ENCODE results near the gene POLR3A. TPM values are rescaled to one million over a fixed set of nuclear protein-coding genes. Genes with fewer than 3 reads are reported as not detected.
"Not testable (repeated sequence)": the region's sequence is repeated elsewhere in the genome, so short reads cannot be mapped to it uniquely, and the experiment has no call there.

POLR3A gene
- total RNA-seq, 2 experiments from 2014 or later, result 25.2 to 26.7 TPM

DNA sequence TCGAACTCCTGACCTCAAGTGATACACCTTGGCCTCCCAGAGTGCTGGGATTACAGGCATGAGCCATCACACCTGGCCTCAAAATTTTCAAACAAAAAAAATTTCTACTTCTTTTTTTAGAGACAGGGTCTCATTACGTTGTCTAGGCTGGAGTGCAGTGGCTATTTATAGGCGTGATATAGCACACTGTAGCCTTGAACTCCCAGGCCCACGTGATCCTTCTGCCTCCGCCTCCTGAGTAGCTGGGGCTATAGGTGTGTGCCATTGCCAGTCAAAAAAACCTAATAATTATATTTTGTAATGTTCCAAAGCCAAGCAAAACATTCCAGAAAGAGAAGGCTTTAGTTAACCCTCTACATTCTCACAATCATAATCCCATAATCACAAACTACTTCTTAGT is 13.8 kb downstream of the POLR3A start:
- no peak for DNase-seq
- Mint-ChIP-seq H3K27me3 (no peaks in the 10 kb centered on the region), H3K27ac (no peak overlapping the region), H3K4me1 (no peaks in the 10 kb centered on the region), H3K4me3 (no peak overlapping the region), H3K36me3 (peaks cover 9% of the 10 kb centered on the region), H3K9me3 (no peaks in the 10 kb centered on the region)

DNA sequence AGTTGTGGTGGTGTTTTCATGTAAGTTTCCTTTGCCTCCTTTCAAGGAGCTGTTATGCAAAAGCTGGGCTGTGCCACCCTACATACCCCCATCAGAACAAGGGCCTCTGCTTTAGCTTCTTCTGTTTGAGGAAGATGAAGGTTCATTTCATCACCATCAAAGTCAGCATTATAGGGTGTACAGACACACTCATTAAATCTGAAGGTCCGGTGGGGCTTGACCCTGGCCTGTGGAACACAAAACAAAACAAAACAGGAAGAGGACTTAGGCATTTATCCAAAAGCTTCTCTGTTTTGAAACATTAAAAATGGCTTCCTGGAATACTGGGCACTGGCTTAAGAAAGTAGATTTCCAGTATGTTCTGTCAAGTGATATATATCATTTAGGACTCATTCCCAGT is 15.8 kb downstream of the POLR3A start:
- peaks cover 15% of the 10 kb centered on the region for H3K36me3 Mint-ChIP-seq
- no peak for DNase-seq
- no peak overlapping the region for H3K4me3 Mint-ChIP-seq

DNA sequence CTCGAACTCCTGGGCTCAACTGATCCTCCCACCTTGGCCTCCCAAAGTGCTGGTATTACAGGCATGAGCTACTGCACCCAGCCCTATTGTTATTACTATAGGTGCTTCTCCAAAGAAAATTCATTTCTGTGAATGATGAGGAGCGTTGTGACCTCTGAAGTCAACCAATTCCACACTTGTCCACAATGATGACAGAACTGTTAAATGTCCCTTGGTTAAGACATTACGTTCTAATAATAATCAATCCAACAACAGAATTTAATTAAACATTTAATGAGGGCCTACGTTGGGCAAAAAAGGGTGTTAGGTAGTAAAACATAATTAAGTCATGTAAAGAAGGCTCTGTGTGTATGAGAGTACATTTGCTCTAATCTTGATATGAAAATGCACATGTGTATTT is 18.2 kb downstream of the POLR3A start:
- Mint-ChIP-seq H3K27ac (no peak overlapping the region), H3K36me3 (peaks cover 22% of the 10 kb centered on the region), H3K4me3 (no peak overlapping the region)

More for the DNA sequence above, 15.8 kb downstream of the POLR3A start:
- H3K27ac Mint-ChIP-seq, result no peak overlapping the region
- no peaks in the 10 kb centered on the region for H3K4me1 Mint-ChIP-seq
- no peaks in the 10 kb centered on the region for H3K9me3 Mint-ChIP-seq
- H3K27me3 Mint-ChIP-seq, result no peaks in the 10 kb centered on the region

DNA sequence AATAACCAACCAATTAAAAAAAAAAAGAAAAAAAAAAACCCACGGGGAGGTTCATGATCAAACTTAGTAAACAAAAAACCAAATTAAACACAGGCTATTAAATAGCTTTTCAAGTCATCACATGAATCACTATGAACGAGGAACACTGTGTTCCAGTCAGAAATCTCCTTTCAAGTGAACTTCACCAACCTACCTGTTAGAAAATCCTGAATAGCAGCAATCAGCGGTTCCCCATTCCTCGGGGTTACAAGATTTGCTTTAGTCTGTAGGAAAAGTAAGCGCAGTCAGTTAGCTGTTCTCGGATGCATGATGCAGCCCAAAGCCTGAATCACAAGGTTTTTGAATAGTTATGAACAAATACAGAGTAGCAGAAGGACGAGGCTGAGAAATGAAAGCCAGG is 19.0 kb downstream of the POLR3A start:
- H3K27me3 Mint-ChIP-seq, result no peaks in the 10 kb centered on the region
- DNase-seq, result no peak
- no peaks in the 10 kb centered on the region for H3K4me1 Mint-ChIP-seq
- no peaks in the 10 kb centered on the region for H3K9me3 Mint-ChIP-seq
- peaks cover 22% of the 10 kb centered on the region for H3K36me3 Mint-ChIP-seq
- no peak overlapping the region for H3K27ac Mint-ChIP-seq
- H3K4me3 Mint-ChIP-seq, result no peak overlapping the region

More for the DNA sequence above, 18.2 kb downstream of the POLR3A start:
- Mint-ChIP-seq H3K27me3 (no peaks in the 10 kb centered on the region), H3K9me3 (no peaks in the 10 kb centered on the region), H3K4me1 (no peaks in the 10 kb centered on the region)
- DNase-seq, result no peak

DNA sequence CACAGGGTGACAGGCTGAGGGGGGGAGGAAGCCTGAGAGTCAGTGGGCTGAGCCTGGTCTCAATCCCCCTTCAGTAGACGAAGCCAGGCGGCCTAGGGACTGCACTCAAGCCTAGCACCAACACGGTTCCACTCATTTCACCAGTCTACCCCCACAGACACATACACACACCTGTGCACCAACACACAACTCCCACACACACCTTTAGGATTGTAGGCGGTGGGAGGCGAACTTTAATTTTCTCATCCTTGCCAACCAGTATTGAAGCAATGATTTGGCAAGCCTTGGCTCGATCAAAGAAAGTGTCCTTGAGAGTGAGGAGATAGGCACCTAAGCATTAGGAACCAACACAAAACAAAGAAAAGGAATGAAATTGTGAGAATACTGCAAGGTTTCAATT is 19.7 kb downstream of the POLR3A start:
- Mint-ChIP-seq H3K4me3 (no peak overlapping the region), H3K27ac (no peak overlapping the region), H3K27me3 (no peaks in the 10 kb centered on the region), H3K4me1 (no peaks in the 10 kb centered on the region), H3K9me3 (no peaks in the 10 kb centered on the region), H3K36me3 (peaks cover 23% of the 10 kb centered on the region)
- DNase-seq, result no peak

DNA sequence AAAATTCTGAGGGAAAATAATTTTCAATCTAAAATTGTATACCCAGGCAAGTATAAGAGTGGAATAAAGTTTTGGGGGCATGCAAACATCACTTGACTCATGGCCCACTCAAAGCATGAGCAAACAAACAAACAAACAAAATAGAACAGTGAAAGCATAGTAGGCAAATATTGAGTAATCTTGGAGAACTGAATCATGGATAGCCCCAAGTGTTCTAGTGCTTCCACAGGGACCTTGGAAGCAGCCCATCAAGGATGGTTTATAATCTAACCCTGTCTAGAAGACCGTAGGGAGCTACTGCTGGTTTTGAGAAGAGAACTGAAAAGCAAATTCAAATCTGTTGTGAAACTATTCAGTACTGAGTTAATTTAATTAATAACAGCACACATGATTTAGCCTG is 22.1 kb downstream of the POLR3A start:
- Mint-ChIP-seq H3K36me3 (peaks cover 29% of the 10 kb centered on the region), H3K27me3 (no peaks in the 10 kb centered on the region), H3K4me3 (no peak overlapping the region)

DNA sequence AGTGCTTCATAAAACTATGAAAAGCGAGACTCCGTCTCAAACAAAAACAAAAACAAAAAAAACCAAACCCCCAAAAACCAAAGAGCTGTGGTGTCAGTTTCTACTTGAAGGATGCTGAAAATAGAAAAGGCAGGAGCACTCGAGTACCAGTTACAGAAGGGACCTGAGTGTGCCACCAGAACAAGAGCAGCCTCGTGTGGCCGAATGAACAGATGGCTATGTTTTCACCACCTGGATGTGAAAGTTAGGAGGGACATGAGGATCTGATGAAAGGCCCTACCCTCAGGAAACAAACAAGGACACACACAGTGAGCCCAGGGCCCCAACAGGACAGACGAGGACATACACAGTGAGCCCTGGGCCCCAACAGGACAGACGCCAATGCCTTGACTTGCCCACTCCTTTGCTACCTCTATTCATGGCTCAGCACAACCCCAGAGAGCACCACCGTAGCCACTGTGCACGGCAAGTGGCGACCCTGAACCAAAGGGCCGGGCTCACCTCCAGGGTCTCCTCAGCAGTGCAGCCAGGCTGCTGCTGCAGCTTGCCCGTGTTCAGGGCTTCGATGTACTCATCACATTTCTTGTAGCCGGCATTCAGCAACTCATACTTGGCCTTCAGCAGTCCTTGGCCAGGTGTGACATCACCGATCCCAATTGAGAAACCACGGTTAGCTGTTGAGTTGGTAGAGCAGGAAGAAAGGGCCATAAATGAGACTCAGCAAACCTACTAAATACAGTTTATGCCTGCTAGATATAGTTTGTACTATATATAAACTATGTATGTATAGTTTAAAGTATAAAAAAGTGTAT is 24.9 kb downstream of the POLR3A start:
- H3K27ac Mint-ChIP-seq, result no peak overlapping the region

More for the DNA sequence above, 22.1 kb downstream of the POLR3A start:
- no peaks in the 10 kb centered on the region for H3K4me1 Mint-ChIP-seq
- DNase-seq, result no peak
- no peak overlapping the region for H3K27ac Mint-ChIP-seq
- no peaks in the 10 kb centered on the region for H3K9me3 Mint-ChIP-seq

DNA sequence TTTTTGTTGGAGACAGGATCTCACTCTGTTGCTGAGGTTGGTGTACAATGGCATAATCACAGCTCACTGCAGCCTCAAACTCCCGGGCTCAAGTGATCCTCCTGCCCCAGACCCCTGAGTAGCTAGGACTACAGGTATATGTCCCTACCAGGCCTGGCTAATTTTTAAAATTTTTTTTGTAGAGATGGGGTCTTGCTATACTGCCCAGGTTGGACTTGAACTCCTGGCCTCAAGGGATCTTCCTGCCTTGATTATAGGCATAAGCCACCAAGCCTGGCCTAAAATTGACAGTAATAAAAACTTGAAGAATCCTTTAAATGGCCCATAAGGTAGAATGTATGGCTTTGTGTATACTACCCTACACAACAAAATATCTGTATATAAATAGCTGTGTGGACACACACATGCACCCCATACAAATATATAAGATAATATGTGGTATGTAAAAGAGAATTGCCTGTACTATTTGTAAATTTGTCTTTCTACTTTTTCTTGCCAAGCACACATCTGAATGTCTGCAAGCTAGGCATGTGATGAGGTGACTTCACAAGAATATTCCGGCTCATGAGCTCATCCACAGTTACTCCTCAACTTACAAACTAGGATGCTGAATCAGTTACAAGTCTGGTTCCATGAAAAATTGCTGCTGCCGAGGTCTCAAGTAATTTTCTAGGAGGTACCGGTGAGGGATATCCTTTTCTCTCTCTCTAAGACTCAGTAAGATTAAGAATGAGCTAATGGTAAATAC is 26.6 kb downstream of the POLR3A start:
- H3K27me3 Mint-ChIP-seq, result no peaks in the 10 kb centered on the region
- H3K4me1 Mint-ChIP-seq, result no peaks in the 10 kb centered on the region
- H3K9me3 Mint-ChIP-seq, result no peaks in the 10 kb centered on the region
- DNase-seq, result no peak
- H3K36me3 Mint-ChIP-seq, result peaks cover 49% of the 10 kb centered on the region
- H3K27ac Mint-ChIP-seq, result no peak overlapping the region
- H3K4me3 Mint-ChIP-seq, result no peak overlapping the region

More for the DNA sequence above, 24.9 kb downstream of the POLR3A start:
- Mint-ChIP-seq H3K27me3 (no peaks in the 10 kb centered on the region), H3K4me3 (no peak overlapping the region), H3K36me3 (peaks cover 44% of the 10 kb centered on the region), H3K9me3 (no peaks in the 10 kb centered on the region), H3K4me1 (no peaks in the 10 kb centered on the region)
- DNase-seq, result no peak

DNA sequence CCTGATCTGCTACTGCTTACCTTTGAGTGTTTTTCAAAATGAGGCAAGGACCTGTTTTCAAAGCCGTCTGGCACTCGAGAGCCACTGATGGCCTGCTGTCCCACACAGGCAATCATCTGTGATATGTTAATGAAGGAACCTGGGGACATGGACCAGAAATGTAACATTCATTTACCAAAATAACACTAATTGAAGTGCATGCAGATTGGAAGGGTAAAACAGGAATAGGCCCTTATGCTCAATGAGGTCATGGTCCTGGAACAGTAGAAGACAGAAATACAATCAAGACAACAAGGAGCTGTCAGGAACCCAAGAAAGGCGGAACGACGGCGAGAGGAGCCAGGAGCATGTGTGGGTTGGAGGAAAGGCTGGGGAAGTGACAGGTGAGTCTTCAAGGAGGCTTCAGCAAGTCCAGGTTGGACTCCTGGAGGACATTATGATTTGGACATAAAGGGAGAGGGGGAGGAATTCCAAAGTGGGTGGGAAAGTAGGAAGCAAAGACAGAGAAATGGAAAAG is 28.3 kb downstream of the POLR3A start:
- H3K9me3 Mint-ChIP-seq, result no peaks in the 10 kb centered on the region
- no peak for DNase-seq
- no peaks in the 10 kb centered on the region for H3K27me3 Mint-ChIP-seq
- H3K36me3 Mint-ChIP-seq, result peaks cover 51% of the 10 kb centered on the region
- no peaks in the 10 kb centered on the region for H3K4me1 Mint-ChIP-seq
- H3K4me3 Mint-ChIP-seq, result no peak overlapping the region
- no peak overlapping the region for H3K27ac Mint-ChIP-seq

DNA sequence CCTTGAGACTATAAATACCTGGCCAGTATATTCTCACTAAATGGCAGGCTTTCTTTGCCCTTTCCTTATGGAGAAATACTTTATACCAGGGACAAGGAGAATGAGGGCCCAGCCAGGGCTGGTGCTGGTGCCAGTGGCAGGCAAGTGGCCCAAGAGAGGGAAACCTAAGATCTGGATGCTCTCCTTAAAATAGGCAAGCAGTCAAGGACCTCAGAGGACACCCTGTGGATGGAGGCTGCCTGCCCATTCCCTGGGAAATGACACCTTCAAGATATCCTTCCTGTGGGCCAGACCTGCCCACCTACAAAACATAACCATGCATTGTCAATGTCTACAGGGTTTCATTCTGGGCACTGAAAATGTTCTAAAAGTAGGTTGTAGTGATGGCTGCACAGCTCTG is 29.1 kb downstream of the POLR3A start:
- Mint-ChIP-seq H3K9me3 (no peaks in the 10 kb centered on the region), H3K27me3 (no peaks in the 10 kb centered on the region), H3K4me3 (no peak overlapping the region), H3K36me3 (peaks cover 54% of the 10 kb centered on the region), H3K27ac (no peak overlapping the region), H3K4me1 (no peaks in the 10 kb centered on the region)
- DNase-seq, result no peak

DNA sequence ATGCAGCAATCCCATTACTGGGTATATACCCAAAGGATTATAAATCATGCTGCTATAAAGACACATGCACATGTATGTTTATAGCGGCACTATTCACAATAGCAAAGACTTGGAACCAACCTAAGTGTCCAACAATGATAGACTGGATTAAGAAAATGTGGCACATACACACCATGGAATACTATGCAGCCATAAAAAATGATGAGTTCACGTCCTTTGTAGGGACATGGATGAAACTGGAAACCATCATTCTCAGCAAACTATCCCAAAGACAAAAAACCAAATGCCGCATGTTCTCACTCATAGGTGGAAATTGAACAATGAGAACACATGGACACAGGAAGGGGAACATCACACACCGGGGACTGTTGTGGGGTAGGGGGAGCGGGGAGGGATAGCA is 30.5 kb downstream of the POLR3A start:
- not testable (repeated sequence) for DNase-seq, H3K4me3 Mint-ChIP-seq, H3K9me3 Mint-ChIP-seq

DNA sequence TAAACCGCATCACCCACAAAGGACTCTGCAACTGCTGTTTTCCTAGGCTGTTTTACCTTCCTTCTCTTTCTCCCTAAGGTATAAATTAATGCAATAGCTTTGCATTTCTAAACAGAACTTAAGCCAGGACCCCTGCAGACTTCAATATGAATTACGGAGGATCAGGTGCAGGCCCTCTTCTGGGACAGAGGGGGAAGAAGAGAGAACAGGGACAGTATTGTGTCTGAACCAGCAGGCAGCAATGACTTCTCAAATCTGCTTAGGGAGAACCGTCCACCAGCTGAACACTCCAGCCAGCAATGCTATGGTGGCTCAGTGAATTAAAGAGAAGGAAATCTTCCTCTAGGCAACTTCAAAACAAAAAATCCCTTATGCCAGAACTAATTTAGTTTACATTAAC is 35.7 kb downstream of the POLR3A start:
- H3K4me3 Mint-ChIP-seq, result no peak overlapping the region
- H3K27me3 Mint-ChIP-seq, result no peaks in the 10 kb centered on the region
- H3K27ac Mint-ChIP-seq, result no peak overlapping the region
- no peak for DNase-seq
- no peaks in the 10 kb centered on the region for H3K9me3 Mint-ChIP-seq
- H3K4me1 Mint-ChIP-seq, result no peaks in the 10 kb centered on the region
- peaks cover 27% of the 10 kb centered on the region for H3K36me3 Mint-ChIP-seq

More for the DNA sequence above, 30.5 kb downstream of the POLR3A start:
- H3K36me3 Mint-ChIP-seq, result peaks cover 52% of the 10 kb centered on the region
- not testable (repeated sequence) for H3K4me1 Mint-ChIP-seq, H3K27me3 Mint-ChIP-seq, H3K27ac Mint-ChIP-seq

DNA sequence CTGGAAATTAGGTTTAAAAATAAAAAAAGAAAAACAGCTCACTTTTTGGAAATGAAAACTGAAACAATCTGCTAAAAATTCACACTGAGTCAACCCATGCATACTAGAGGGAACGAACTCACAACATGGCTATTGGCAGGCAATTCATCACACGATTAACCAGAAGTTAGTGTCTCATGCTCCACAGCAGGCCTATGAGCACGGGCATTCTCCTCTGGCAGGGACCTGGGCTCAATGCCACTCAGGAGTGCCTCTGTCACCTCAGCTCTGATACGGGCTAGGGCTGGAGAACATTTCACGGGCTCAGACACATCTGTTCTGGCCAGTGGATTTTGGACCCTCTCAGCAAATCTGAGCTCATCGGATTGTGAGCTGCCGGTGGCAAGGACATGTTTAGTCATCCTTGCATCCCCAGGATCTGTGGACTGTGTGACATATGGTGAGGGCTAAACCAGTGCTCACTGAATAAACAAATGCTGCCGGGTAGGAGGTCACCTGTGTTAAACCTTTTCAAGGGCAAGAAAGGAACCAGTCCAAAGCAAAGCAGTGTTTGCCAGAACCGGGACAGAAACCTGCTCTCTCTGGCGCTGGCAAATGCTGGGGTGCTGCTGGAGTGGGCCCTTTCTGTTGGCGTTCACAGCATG is 40.1 kb downstream of the POLR3A start:
- H3K36me3 Mint-ChIP-seq, result peaks cover 7% of the 10 kb centered on the region
- no peaks in the 10 kb centered on the region for H3K9me3 Mint-ChIP-seq
- H3K4me3 Mint-ChIP-seq, result no peak overlapping the region
- no peaks in the 10 kb centered on the region for H3K4me1 Mint-ChIP-seq
- DNase-seq, result no peak
- no peak overlapping the region for H3K27ac Mint-ChIP-seq
- no peaks in the 10 kb centered on the region for H3K27me3 Mint-ChIP-seq

DNA sequence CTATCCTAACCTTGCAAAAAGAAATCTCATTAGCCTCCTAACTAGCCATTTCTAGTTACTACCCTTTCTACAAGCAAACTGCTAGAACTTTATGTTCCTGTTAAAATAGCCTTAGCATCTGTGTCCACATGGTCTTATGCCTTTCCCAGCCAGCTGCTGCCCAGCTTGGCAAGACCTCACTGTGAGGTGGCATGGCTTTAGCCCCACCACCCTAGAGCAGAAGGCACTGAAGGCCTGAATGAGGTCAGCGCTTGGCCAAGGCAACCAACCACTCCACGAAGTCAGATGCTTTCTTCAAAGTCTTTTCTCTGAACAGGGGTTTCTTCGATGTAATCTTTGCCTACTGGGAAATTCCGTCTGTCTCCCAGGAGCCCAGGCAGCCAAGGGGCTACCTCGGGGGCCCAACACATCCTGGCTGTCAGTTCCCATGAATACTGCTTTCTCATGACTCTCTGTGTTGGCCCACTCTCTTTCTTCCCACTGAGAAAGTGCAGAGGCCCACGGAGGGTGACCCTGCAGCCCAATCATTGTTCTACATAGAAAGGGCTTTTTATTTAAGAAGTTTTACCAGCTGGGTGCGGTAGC is 41.6 kb downstream of the POLR3A start:
- DNase-seq, result no peak
- Mint-ChIP-seq H3K9me3 (no peaks in the 10 kb centered on the region), H3K4me3 (no peak overlapping the region), H3K36me3 (peaks cover 3% of the 10 kb centered on the region), H3K27ac (peak overlapping the region; percentile 48), H3K4me1 (no peaks in the 10 kb centered on the region), H3K27me3 (no peaks in the 10 kb centered on the region)

DNA sequence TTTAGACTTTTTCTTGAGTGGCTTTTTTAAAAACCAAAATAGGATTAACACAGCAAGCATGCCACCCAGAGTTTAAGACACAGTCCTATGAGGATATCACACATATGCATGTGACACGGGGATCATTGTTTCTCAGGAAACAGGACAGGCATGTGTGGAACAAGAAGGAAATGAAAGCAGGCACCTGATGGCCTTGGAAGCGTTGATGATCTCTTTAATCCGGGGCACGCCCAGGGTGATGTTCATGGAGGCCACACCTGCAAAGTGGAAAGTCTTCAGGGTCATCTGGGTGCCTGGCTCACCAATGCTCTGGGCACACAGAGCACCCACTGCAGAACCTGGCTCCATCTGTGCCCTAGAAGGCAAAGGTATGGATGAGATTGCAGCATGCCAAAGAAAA is 44.3 kb downstream of the POLR3A start:
- H3K4me3 Mint-ChIP-seq, result no peak overlapping the region
- no peaks in the 10 kb centered on the region for H3K27me3 Mint-ChIP-seq
- H3K4me1 Mint-ChIP-seq, result no peaks in the 10 kb centered on the region
- H3K9me3 Mint-ChIP-seq, result no peaks in the 10 kb centered on the region
- no peak for DNase-seq
- peaks cover 13% of the 10 kb centered on the region for H3K36me3 Mint-ChIP-seq
- H3K27ac Mint-ChIP-seq, result no peak overlapping the region

Data from activated naive CD8-positive, alpha-beta T cell treated with anti-CD3 and anti-CD28 coated beads for 36 hours (primary cell).